Lower lobe of right lung (tissue), 2 donors: ENCODE data around the gene CHRM2. TPM values are rescaled to one million over a fixed set of nuclear protein-coding genes. Genes with fewer than 3 reads are reported as not detected.

ENCODE experiments used
- ATAC-seq, 2 donors: fragments of 200-7000 bp; cut with Tn5 transposase; one replicate each; pipeline ENCODE4 v1.9.1; 2020 to 2022; ENCODE audit warnings: mild to moderate bottlenecking in 2 of 2, moderate library complexity in 2 of 2
- DNase-seq: peaks from one replicate; pipeline ENCODE4 v3.0.0-alpha.2; 2020
- H3K27ac ChIP-seq: fragments of 200-600 bp; one replicate; pipeline ENCODE4 v1.8.0; 2022
- H3K27me3 ChIP-seq: fragments of 200-600 bp; one replicate; pipeline ENCODE4 v1.8.0; 2022; ENCODE audit warnings: low read depth
- H3K36me3 ChIP-seq: fragments of 200-600 bp; one replicate; pipeline ENCODE4 v1.8.0; 2022; ENCODE audit warnings: mild to moderate bottlenecking
- H3K4me1 ChIP-seq: fragments of 200-600 bp; one replicate; pipeline ENCODE4 v1.8.0; 2022
- H3K4me3 ChIP-seq: fragments of 200-600 bp; one replicate; pipeline ENCODE4 v1.8.0; 2022; ENCODE audit warnings: mild to moderate bottlenecking
- H3K9me3 ChIP-seq: fragments of 200-600 bp; one replicate; pipeline ENCODE4 v1.8.0; 2022
- CTCF ChIP-seq: fragments of 200-600 bp; IDR thresholded peaks from one replicate; pipeline ENCODE4 v1.8.0; 2022; ENCODE audit warnings: antibody characterized with exemption, mild to moderate bottlenecking
- intact Hi-C: fragments of 100-400 bp; cut with DNase I; formaldehyde crosslinking; loops from one replicate; pipeline ENCODE4 v1.11.0; 2022
- total RNA-seq: library from RNA; stranded (reverse); fragmentation: NEBNext Ultra II Directional; extraction: Animal tissue kit (Norgen Biotek cat#: 25700); gene quantifications from one replicate; pipeline ENCODE4 v1.2.1, GENCODE V29; 2021
- donor health status: DM: no; HTN: yes; CAD: no; lungs with severe emphysema.

Gene CHRM2
- total RNA-seq, 1 donor from 2014 or later = 2.8 TPM

- no peak overlapping the region for H3K27ac ChIP-seq
- intact Hi-C loops = no loop called here
Observed at GRCh38 chr7:136942994-136943393, 74.5 kb downstream of the CHRM2 start.

GRCh38 chr7:136947347-136947746 lies 78.9 kb downstream of the CHRM2 start:
- no peak overlapping the region for H3K4me3 ChIP-seq
- intact Hi-C loops = no loop called here
- H3K36me3 ChIP-seq = no peaks in the 10 kb centered on the region
- ATAC-seq (no peak), DNase-seq (no peak)
- TF ChIP-seq CTCF = no peak
- H3K27ac ChIP-seq = no peak overlapping the region
- no peaks in the 10 kb centered on the region for H3K4me1 ChIP-seq
- no peaks in the 10 kb centered on the region for H3K9me3 ChIP-seq
- no peaks in the 10 kb centered on the region for H3K27me3 ChIP-seq

More at GRCh38 chr7:136942994-136943393, 74.5 kb downstream of the CHRM2 start:
- Histone ChIP-seq H3K27me3 (no peaks in the 10 kb centered on the region), H3K9me3 (no peaks in the 10 kb centered on the region), H3K4me3 (no peak overlapping the region), H3K4me1 (no peaks in the 10 kb centered on the region), H3K36me3 (no peaks in the 10 kb centered on the region)
- DNase-seq (no peak), ATAC-seq (no peak)
- TF ChIP-seq CTCF = no peak

- TF ChIP-seq CTCF = no peak
- no peak overlapping the region for H3K4me3 ChIP-seq
- no peaks in the 10 kb centered on the region for H3K36me3 ChIP-seq
- no peaks in the 10 kb centered on the region for H3K9me3 ChIP-seq
- intact Hi-C loops = no loop called here
- no peak for DNase-seq
- no peaks in the 10 kb centered on the region for H3K4me1 ChIP-seq
- no peaks in the 10 kb centered on the region for H3K27me3 ChIP-seq
- no peak for ATAC-seq
- no peak overlapping the region for H3K27ac ChIP-seq
Observed at GRCh38 chr7:136950331-136950730, 81.9 kb downstream of the CHRM2 start.

GRCh38 chr7:136953386-136953785 lies 84.9 kb downstream of the CHRM2 start:
- Histone ChIP-seq H3K9me3 (no peaks in the 10 kb centered on the region), H3K4me3 (no peak overlapping the region)
- intact Hi-C loops = no loop called here

GRCh38 chr7:136956232-136956631 lies 87.8 kb downstream of the CHRM2 start:
- Histone ChIP-seq H3K27me3 (no peaks in the 10 kb centered on the region), H3K36me3 (no peaks in the 10 kb centered on the region), H3K4me1 (no peaks in the 10 kb centered on the region), H3K27ac (no peak overlapping the region), H3K9me3 (no peaks in the 10 kb centered on the region), H3K4me3 (no peak overlapping the region)
- no peak for DNase-seq
- TF ChIP-seq CTCF = no peak
- intact Hi-C loops = no loop called here
- ATAC-seq = no peak

More at GRCh38 chr7:136953386-136953785, 84.9 kb downstream of the CHRM2 start:
- Histone ChIP-seq H3K4me1 (no peaks in the 10 kb centered on the region), H3K27me3 (no peaks in the 10 kb centered on the region), H3K27ac (no peak overlapping the region), H3K36me3 (no peaks in the 10 kb centered on the region)
- ATAC-seq (no peak), DNase-seq (no peak)
- TF ChIP-seq CTCF = no peak

GRCh38 chr7:136956671-136957070 lies 88.2 kb downstream of the CHRM2 start:
- no peak for TF ChIP-seq CTCF
- Histone ChIP-seq H3K27ac (no peak overlapping the region), H3K4me1 (no peaks in the 10 kb centered on the region), H3K4me3 (no peak overlapping the region), H3K27me3 (no peaks in the 10 kb centered on the region), H3K9me3 (no peaks in the 10 kb centered on the region), H3K36me3 (no peaks in the 10 kb centered on the region)
- DNase-seq (no peak), ATAC-seq (no peak)
- intact Hi-C loops = no loop called here
